HL-60/S4 treated with phorbol 12-myristate 13-acetate at 8.2 ng/mL for 4 days and 3 days (cell line): ENCODE results near the gene PTGS1.
"Not testable (repeated sequence)": the region's sequence is repeated elsewhere in the genome, so short reads cannot be mapped to it uniquely, and the experiment has no call there.

Source experiments
- in situ Hi-C: fragments of 300-500 bp; cut with MboI; formaldehyde crosslinking; loops from 2 replicates; pipeline ENCODE4 v1.15.0; 2022; ENCODE audit warnings: low sequenced_read_pairs

PTGS1 gene

GRCh38 chr9:122370869-122371755 is at the start of gene PTGS1:
TSS of gene PTGS1 (plus strand) at chr9:122371024. CDS start at chr9:122371085, 61 bp downstream.
- in situ Hi-C loops = loop anchor here (10.0 kb wide), 1 partner anchor 84 kb away; no protein-coding TSS in a partner anchor

GRCh38 chr9:122322553-122322952 is 48.3 kb upstream of the PTGS1 start:
- in situ Hi-C loops = no loop called here

GRCh38 chr9:122324665-122325064 is 46.2 kb upstream of the PTGS1 start:
- in situ Hi-C loops = not testable (repeated sequence)

GRCh38 chr9:122325124-122325523 is 45.7 kb upstream of the PTGS1 start:
- in situ Hi-C loops = no loop called here

- in situ Hi-C loops = no loop called here
Measured at GRCh38 chr9:122327175-122327574, 43.6 kb upstream of the PTGS1 start.

- in situ Hi-C loops = no loop called here
Measured at GRCh38 chr9:122329597-122329996, 41.2 kb upstream of the PTGS1 start.

- in situ Hi-C loops = not testable (repeated sequence)
Measured at GRCh38 chr9:122330466-122330865, 40.4 kb upstream of the PTGS1 start.

GRCh38 chr9:122331523-122331927 is 39.3 kb upstream of the PTGS1 start:
- in situ Hi-C loops = no loop called here

GRCh38 chr9:122332083-122332482 is 38.7 kb upstream of the PTGS1 start:
- in situ Hi-C loops = no loop called here

- in situ Hi-C loops = no loop called here
Measured at GRCh38 chr9:122332644-122333043, 38.2 kb upstream of the PTGS1 start.

GRCh38 chr9:122333169-122333808 is 37.5 kb upstream of the PTGS1 start:
- in situ Hi-C loops = no loop called here

- in situ Hi-C loops = no loop called here
Measured at GRCh38 chr9:122334916-122335315, 35.9 kb upstream of the PTGS1 start.

GRCh38 chr9:122336189-122336588 is 34.6 kb upstream of the PTGS1 start:
- in situ Hi-C loops = no loop called here

- in situ Hi-C loops = no loop called here
Measured at GRCh38 chr9:122336866-122337555, 33.8 kb upstream of the PTGS1 start.

GRCh38 chr9:122337556-122337929 is 33.3 kb upstream of the PTGS1 start:
- in situ Hi-C loops = no loop called here

GRCh38 chr9:122338536-122338935 is 32.3 kb upstream of the PTGS1 start:
- in situ Hi-C loops = no loop called here

GRCh38 chr9:122338994-122339393 is 31.8 kb upstream of the PTGS1 start:
- in situ Hi-C loops = no loop called here

- in situ Hi-C loops = no loop called here
Measured at GRCh38 chr9:122339579-122339978, 31.2 kb upstream of the PTGS1 start.

GRCh38 chr9:122340161-122340560 is 30.7 kb upstream of the PTGS1 start:
- in situ Hi-C loops = no loop called here

- in situ Hi-C loops = no loop called here
Measured at GRCh38 chr9:122342323-122343050, 28.3 kb upstream of the PTGS1 start.
